Measurements from ENCODE around the gene RADIL. TPM values are rescaled to one million over a fixed set of nuclear protein-coding genes. Genes with fewer than 3 reads are reported as not detected.

Gene RADIL
- total and polyA plus RNA-seq, 11 donors = 1.1 to 9.0 (median 3.4) TPM

GRCh38 chr7:4849390-4849789 is 34.1 kb downstream of the RADIL start:
- TF ChIP-seq CTCF (IDR thresholded peaks at IDR 0.05) (peak in 7 of 12 donors; percentile 7 to 36 (median 24)), POLR2A (IDR thresholded peaks at IDR 0.05) (no peak)
- Histone ChIP-seq H3K27ac (no peak overlapping the region), H3K36me3 (no peaks in the 10 kb centered on the region), H3K4me3 (no peak overlapping the region), H3K4me1 (peaks cover 0 to 4% (median 0%) of the 10 kb centered on the region in 12 donors), H3K9me3 (peaks cover 0 to 18% (median 4%) of the 10 kb centered on the region in 12 donors), H3K27me3 (peaks cover 0 to 4% (median 0%) of the 10 kb centered on the region in 9 donors)
- intact Hi-C loops (cut with DNase I) = loop anchor here in 2 of 10 donors (5.0 kb wide), 1 partner anchor 33 kb away; the partner anchor contains the start of gene RADIL (in 2 of the 2)
- DNase-seq (no peak), ATAC-seq (no peak)
- WGBS, 4 donors = 31 to 35% (median 33%) methylated on average over 4 of the region's 4 CpGs

- Histone ChIP-seq H3K36me3 (no peaks in the 10 kb centered on the region), H3K27ac (peak overlapping the region in 7 of 12 donors; percentile 0 to 31 (median 13)), H3K9me3 (no peaks in the 10 kb centered on the region), H3K4me3 (peak overlapping the region in 6 of 12 donors; percentile 15 to 31 (median 25)), H3K27me3 (peaks cover 0 to 4% (median 0%) of the 10 kb centered on the region in 9 donors), H3K4me1 (peaks cover 0 to 14% (median 1%) of the 10 kb centered on the region in 12 donors)
- ATAC-seq (peak; percentile 33 to 80 (median 70)), DNase-seq (peak in 2 of 5 donors; percentile 39 to 56)
- WGBS, 4 donors = 27 to 29% (median 29%) methylated on average over 18 of the region's 18 CpGs
- intact Hi-C loops (cut with DNase I) = loop anchor here in 2 of 10 donors (5.0 kb wide), 1 partner anchor 37 kb away; the partner anchor contains the start of gene RADIL (in 2 of the 2)
- TF ChIP-seq CTCF (IDR thresholded peaks at IDR 0.05) (peak in 9 of 12 donors; percentile 13 to 53 (median 23)), POLR2A (IDR thresholded peaks at IDR 0.05) (no peak)
Observed at GRCh38 chr7:4845740-4846142, 37.8 kb downstream of the RADIL start.

- Histone ChIP-seq H3K4me1 (peaks cover 0 to 25% (median 5%) of the 10 kb centered on the region in 12 donors), H3K27ac (peak overlapping the region in 7 of 12 donors; percentile 20 to 58 (median 40)), H3K9me3 (no peaks in the 10 kb centered on the region), H3K36me3 (no peaks in the 10 kb centered on the region), H3K4me3 (no peak overlapping the region), H3K27me3 (no peaks in the 10 kb centered on the region)
- ATAC-seq (peak in 3 of 4 donors; percentile 66 to 78 (median 71)), DNase-seq (peak in 1 of 5 donors; percentile 65)
- intact Hi-C loops (cut with DNase I) = loop anchor here in 1 of 10 donors (5.0 kb wide), 1 partner anchor 40 kb away; the partner anchor contains the start of gene RADIL
- 54 to 72% (median 65%) methylated on average over 18 to 22 of the region's 22 CpGs for WGBS, 4 donors
- no peak for TF ChIP-seq POLR2A (IDR thresholded peaks at IDR 0.05)
- no peak for TF ChIP-seq CTCF (IDR thresholded peaks at IDR 0.05)
Observed at GRCh38 chr7:4842319-4843064, 41.0 kb downstream of the RADIL start.

GRCh38 chr7:4841836-4842235 is 41.7 kb downstream of the RADIL start:
- TF ChIP-seq POLR2A (IDR thresholded peaks at IDR 0.05) = no peak
- Histone ChIP-seq H3K4me1 (peaks cover 0 to 30% (median 5%) of the 10 kb centered on the region in 12 donors), H3K27me3 (no peaks in the 10 kb centered on the region), H3K27ac (peak overlapping the region in 5 of 12 donors; percentile 20 to 41 (median 33)), H3K4me3 (no peak overlapping the region), H3K9me3 (no peaks in the 10 kb centered on the region), H3K36me3 (no peaks in the 10 kb centered on the region)
- DNase-seq = no peak
- 87 to 94% (median 92%) methylated on average over 13 of the region's 13 CpGs for WGBS, 4 donors
- ATAC-seq = no peak
- intact Hi-C loops (cut with DNase I) = loop anchor here in 1 of 10 donors (5.0 kb wide), 1 partner anchor 40 kb away; the partner anchor contains the start of gene RADIL

All from heart left ventricle (tissue), 16 donors.